H1 (cell line): ENCODE data around the gene YOD1.

Source experiments
- EP300 ChIP-seq, 2 experiments: IDR thresholded peaks; 1 replicate in 1 of 2; 2 replicates in 1 of 2; pipeline ENCODE4 v1.6.1; 2011 to 2012; ENCODE audit warnings: low read depth in 2 of 2, low read length in 2 of 2, mild to moderate bottlenecking in 2 of 2, borderline replicate concordance in 1 of 2, inconsistent platforms in 1 of 2, moderate library complexity in 1 of 2
- GTF2F1 ChIP-seq: IDR thresholded peaks from 2 replicates; pipeline ENCODE4 v1.6.1; 2012; ENCODE audit warnings: low read depth, low read length, improper control_type of control experiment, borderline replicate concordance
- TBP ChIP-seq: IDR thresholded peaks from 2 replicates; pipeline ENCODE4 v1.6.1; 2011; ENCODE audit warnings: low read depth, low read length, improper control_type of control experiment
- TF ChIP-seq, protein P1 (sequence below), 3 experiments: IDR thresholded peaks; 1 replicate in 2 of 3; 2 replicates in 1 of 3; pipeline versions ENCODE4 v1.5.1 to v1.6.1; 2011; ENCODE audit warnings: low read length in 3 of 3, mild to moderate bottlenecking in 3 of 3, inconsistent platforms in 2 of 3, low read depth in 1 of 3, moderate library complexity in 1 of 3; ENCODE audit not compliant: insufficient read depth in 1 of 3; ENCODE audit errors: control extremely low read depth in 1 of 3

- no peak for TF ChIP-seq GTF2F1
- no peak for TF ChIP-seq EP300 (IDR thresholded peaks at IDR 0.05; ENCODE audit: borderline replicate concordance in 1 of 2, low read depth in 2 of 2, low read length in 2 of 2)
- TF ChIP-seq, protein P1, sequence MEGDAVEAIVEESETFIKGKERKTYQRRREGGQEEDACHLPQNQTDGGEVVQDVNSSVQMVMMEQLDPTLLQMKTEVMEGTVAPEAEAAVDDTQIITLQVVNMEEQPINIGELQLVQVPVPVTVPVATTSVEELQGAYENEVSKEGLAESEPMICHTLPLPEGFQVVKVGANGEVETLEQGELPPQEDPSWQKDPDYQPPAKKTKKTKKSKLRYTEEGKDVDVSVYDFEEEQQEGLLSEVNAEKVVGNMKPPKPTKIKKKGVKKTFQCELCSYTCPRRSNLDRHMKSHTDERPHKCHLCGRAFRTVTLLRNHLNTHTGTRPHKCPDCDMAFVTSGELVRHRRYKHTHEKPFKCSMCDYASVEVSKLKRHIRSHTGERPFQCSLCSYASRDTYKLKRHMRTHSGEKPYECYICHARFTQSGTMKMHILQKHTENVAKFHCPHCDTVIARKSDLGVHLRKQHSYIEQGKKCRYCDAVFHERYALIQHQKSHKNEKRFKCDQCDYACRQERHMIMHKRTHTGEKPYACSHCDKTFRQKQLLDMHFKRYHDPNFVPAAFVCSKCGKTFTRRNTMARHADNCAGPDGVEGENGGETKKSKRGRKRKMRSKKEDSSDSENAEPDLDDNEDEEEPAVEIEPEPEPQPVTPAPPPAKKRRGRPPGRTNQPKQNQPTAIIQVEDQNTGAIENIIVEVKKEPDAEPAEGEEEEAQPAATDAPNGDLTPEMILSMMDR (IDR thresholded peaks at IDR 0.05; ENCODE audit: control extremely low read depth in 1 of 3, insufficient read depth in 1 of 3, low read depth in 1 of 3, low read length in 3 of 3) = no peak
- TF ChIP-seq TBP = no peak
Observed at GRCh38 chr1:207035877-207036551, 15.0 kb downstream of the YOD1 start.
